HepG2 (cell line): Measurements from ENCODE around the gene TPD52L2. TPM values are rescaled to one million over a fixed set of nuclear protein-coding genes. Genes with fewer than 3 reads are reported as not detected.
A peak's percentile ranks its signal among the peaks of the same experiment; 100 is the strongest.

Source experiments
- FIP1L1 ChIP-seq: fragments of 200-400 bp; formaldehyde crosslinking; IDR thresholded peaks from 2 replicates; pipeline ENCODE4 v1.6.1; 2018; ENCODE audit warnings: low read depth, mild to moderate bottlenecking, low read length, moderate library complexity, borderline replicate concordance; ENCODE audit not compliant: insufficient read depth
- HDAC2 ChIP-seq: sonication (generic); formaldehyde crosslinking; IDR thresholded peaks from 2 replicates; pipeline ENCODE4 v1.4.0; 2020; ENCODE audit warnings: missing genetic modification reagents
- KMT2B ChIP-seq: IDR thresholded peaks from 2 replicates; pipeline ENCODE4 v1.6.1; 2016; ENCODE audit warnings: missing genetic modification reagents, missing compliant biosample characterization
- REXO4 ChIP-seq: sonication (generic); formaldehyde crosslinking; IDR thresholded peaks from 2 replicates; pipeline ENCODE4 v1.8.0; 2022; ENCODE audit warnings: missing genetic modification reagents, mild to moderate bottlenecking, borderline replicate concordance
- TBX3 ChIP-seq: fragments of 450-650 bp; IDR thresholded peaks from 2 replicates; pipeline ENCODE4 v1.6.1; 2017; ENCODE audit warnings: antibody characterized with exemption, mild to moderate bottlenecking, inconsistent platforms, borderline replicate concordance
- ZFP1 ChIP-seq: IDR thresholded peaks from 2 replicates; pipeline ENCODE4 v1.6.1; 2016
- ZNF326 ChIP-seq: sonication (generic); formaldehyde crosslinking; IDR thresholded peaks from 2 replicates; pipeline ENCODE4 v1.4.0; 2020; ENCODE audit warnings: missing genetic modification reagents, borderline replicate concordance
- ZNF335 ChIP-seq: sonication (generic); formaldehyde crosslinking; IDR thresholded peaks from 2 replicates; pipeline ENCODE4 v1.4.0; 2020; ENCODE audit warnings: missing genetic modification reagents
- polyA plus RNA-seq, 8 experiments: library from polyadenylated mRNA; depleted of rRNA in 3 of 8; stranded (reverse) in 7 of 8; unstranded in 1 of 8; fragments of >200 nt; fragmentation: Illumina TruSeq in 4 of 8; extraction: Trizol in 4 of 8; gene quantifications; 2 replicates each; pipeline versions ENCODE4 v1.2.1 to v1.2.3, GENCODE V29; 2011 to 2016; ENCODE audit warnings: low read depth in 4 of 8, missing spikeins in 1 of 8, mixed read lengths in 1 of 8; ENCODE audit not compliant: insufficient read depth in 1 of 8
- total RNA-seq, 5 experiments: library from RNA; depleted of rRNA; stranded (reverse); fragments of >200 nt; fragmentation: Illumina TruSeq; extraction: Trizol; gene quantifications; 2 replicates each; pipeline ENCODE4 v1.2.3, GENCODE V29; 2016; ENCODE audit warnings: low read depth in 1 of 5
- TF ChIP-seq, protein P1 (sequence below): sonication (generic); formaldehyde crosslinking; IDR thresholded peaks from 2 replicates; pipeline ENCODE4 v1.8.0; 2022; ENCODE audit warnings: mild to moderate bottlenecking, missing genetic modification reagents, borderline replicate concordance
- TF ChIP-seq, protein P2 (sequence below), 2 experiments: fragments of 450-650 bp in 1 of 2; sonication (generic) in 1 of 2; formaldehyde crosslinking in 1 of 2; IDR thresholded peaks; 2 replicates each; pipeline versions ENCODE4 v1.6.1 to v1.8.0; 2016 to 2022; ENCODE audit warnings: antibody characterized with exemption in 1 of 2, mild to moderate bottlenecking in 1 of 2, missing genetic modification reagents in 1 of 2
- TF ChIP-seq, protein P3 (sequence below): sonication (generic); formaldehyde crosslinking; IDR thresholded peaks from 2 replicates; pipeline ENCODE4 v1.4.0; 2020; ENCODE audit warnings: missing genetic modification reagents
- TF ChIP-seq, protein P4 (sequence below): sonication (generic); formaldehyde crosslinking; IDR thresholded peaks from 2 replicates; pipeline ENCODE4 v1.9.0; 2022; ENCODE audit warnings: low read depth, missing genetic modification reagents

Gene TPD52L2
- total and polyA plus RNA-seq, 2 of the 13 experiments (the other 11 are each of a cell fraction or from before 2014, with no cell fraction given) = 156 to 184 TPM

DNA sequence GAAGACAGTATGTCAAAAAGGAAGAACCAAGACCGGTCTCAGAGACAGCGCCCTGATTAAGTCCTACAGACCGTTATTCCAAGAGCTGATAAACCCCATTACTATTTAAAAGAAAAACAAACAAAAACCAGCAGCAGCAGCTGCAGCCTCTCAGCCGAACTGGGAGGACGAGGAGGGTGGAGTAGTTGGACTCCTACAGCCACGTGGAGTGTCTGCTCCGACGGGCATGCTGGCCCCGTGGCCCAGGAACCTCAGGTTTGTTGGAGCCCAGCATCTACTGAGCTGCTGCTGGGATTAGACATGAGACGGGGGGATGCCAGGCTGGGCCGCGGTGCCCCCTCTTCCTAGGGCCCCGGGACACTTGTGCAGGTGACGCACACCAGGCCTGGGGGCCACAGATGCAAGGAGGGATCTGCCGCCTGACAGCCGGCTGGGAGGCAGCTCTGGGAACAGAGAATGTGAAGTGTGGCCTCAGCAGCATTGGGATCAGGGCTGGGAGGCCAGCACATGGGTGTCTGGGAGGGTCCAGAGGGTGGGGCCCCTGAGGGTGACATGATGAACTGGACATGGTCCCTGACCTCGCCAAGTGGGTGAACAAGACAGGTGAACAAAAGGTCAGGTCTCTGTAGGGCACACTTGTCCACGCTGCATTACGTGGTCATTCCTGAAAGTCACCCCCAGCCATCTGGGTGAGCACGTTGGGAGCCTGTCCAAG is 31.1 kb upstream of the TPD52L2 start (continued):
- TF ChIP-seq, protein P1, sequence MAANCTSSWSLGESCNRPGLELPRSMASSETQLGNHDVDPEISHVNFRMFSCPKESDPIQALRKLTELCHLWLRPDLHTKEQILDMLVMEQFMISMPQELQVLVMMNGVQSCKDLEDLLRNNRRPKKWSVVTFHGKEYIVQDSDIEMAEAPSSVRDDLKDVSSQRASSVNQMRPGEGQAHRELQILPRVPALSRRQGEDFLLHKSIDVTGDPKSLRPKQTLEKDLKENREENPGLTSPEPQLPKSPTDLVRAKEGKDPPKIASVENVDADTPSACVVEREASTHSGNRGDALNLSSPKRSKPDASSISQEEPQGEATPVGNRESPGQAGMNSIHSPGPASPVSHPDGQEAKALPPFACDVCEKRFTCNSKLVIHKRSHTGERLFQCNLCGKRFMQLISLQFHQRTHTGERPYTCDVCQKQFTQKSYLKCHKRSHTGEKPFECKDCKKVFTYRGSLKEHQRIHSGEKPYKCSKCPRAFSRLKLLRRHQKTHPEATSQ (CRISPR knock-in tag) = no peak
- TF ChIP-seq, protein P2, sequence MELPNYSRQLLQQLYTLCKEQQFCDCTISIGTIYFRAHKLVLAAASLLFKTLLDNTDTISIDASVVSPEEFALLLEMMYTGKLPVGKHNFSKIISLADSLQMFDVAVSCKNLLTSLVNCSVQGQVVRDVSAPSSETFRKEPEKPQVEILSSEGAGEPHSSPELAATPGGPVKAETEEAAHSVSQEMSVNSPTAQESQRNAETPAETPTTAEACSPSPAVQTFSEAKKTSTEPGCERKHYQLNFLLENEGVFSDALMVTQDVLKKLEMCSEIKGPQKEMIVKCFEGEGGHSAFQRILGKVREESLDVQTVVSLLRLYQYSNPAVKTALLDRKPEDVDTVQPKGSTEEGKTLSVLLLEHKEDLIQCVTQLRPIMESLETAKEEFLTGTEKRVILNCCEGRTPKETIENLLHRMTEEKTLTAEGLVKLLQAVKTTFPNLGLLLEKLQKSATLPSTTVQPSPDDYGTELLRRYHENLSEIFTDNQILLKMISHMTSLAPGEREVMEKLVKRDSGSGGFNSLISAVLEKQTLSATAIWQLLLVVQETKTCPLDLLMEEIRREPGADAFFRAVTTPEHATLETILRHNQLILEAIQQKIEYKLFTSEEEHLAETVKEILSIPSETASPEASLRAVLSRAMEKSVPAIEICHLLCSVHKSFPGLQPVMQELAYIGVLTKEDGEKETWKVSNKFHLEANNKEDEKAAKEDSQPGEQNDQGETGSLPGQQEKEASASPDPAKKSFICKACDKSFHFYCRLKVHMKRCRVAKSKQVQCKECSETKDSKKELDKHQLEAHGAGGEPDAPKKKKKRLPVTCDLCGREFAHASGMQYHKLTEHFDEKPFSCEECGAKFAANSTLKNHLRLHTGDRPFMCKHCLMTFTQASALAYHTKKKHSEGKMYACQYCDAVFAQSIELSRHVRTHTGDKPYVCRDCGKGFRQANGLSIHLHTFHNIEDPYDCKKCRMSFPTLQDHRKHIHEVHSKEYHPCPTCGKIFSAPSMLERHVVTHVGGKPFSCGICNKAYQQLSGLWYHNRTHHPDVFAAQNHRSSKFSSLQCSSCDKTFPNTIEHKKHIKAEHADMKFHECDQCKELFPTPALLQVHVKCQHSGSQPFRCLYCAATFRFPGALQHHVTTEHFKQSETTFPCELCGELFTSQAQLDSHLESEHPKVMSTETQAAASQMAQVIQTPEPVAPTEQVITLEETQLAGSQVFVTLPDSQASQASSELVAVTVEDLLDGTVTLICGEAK (IDR thresholded peaks at IDR 0.05) = no peak
- TF ChIP-seq, protein P2 (CRISPR knock-in tag; IDR thresholded peaks at IDR 0.05) = no peak
- TF ChIP-seq KMT2B (CRISPR knock-in tag) = no peak
- 0 out of 2 replicates have a peak, but pooled peaks have one; percentile 15 for TF ChIP-seq HDAC2 (CRISPR knock-in tag)
- no peak for TF ChIP-seq ZFP1 (CRISPR knock-in tag)
- TF ChIP-seq, protein P3, sequence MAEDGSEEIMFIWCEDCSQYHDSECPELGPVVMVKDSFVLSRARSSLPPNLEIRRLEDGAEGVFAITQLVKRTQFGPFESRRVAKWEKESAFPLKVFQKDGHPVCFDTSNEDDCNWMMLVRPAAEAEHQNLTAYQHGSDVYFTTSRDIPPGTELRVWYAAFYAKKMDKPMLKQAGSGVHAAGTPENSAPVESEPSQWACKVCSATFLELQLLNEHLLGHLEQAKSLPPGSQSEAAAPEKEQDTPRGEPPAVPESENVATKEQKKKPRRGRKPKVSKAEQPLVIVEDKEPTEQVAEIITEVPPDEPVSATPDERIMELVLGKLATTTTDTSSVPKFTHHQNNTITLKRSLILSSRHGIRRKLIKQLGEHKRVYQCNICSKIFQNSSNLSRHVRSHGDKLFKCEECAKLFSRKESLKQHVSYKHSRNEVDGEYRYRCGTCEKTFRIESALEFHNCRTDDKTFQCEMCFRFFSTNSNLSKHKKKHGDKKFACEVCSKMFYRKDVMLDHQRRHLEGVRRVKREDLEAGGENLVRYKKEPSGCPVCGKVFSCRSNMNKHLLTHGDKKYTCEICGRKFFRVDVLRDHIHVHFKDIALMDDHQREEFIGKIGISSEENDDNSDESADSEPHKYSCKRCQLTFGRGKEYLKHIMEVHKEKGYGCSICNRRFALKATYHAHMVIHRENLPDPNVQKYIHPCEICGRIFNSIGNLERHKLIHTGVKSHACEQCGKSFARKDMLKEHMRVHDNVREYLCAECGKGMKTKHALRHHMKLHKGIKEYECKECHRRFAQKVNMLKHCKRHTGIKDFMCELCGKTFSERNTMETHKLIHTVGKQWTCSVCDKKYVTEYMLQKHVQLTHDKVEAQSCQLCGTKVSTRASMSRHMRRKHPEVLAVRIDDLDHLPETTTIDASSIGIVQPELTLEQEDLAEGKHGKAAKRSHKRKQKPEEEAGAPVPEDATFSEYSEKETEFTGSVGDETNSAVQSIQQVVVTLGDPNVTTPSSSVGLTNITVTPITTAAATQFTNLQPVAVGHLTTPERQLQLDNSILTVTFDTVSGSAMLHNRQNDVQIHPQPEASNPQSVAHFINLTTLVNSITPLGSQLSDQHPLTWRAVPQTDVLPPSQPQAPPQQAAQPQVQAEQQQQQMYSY (CRISPR knock-in tag) = no peak
- TF ChIP-seq ZNF326 (CRISPR knock-in tag) = no peak
- TF ChIP-seq TBX3 = no peak
- no peak for TF ChIP-seq FIP1L1
- 0 out of 2 replicates have a peak, but pooled peaks have one; percentile 17 for TF ChIP-seq ZNF335 (CRISPR knock-in tag)
- TF ChIP-seq, protein P4, sequence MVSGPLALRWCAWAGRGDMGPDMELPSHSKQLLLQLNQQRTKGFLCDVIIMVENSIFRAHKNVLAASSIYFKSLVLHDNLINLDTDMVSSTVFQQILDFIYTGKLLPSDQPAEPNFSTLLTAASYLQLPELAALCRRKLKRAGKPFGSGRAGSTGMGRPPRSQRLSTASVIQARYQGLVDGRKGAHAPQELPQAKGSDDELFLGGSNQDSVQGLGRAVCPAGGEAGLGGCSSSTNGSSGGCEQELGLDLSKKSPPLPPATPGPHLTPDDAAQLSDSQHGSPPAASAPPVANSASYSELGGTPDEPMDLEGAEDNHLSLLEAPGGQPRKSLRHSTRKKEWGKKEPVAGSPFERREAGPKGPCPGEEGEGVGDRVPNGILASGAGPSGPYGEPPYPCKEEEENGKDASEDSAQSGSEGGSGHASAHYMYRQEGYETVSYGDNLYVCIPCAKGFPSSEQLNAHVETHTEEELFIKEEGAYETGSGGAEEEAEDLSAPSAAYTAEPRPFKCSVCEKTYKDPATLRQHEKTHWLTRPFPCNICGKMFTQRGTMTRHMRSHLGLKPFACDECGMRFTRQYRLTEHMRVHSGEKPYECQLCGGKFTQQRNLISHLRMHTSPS (CRISPR knock-in tag) = no peak
- TF ChIP-seq REXO4 (CRISPR knock-in tag) = 0 out of 2 replicates have a peak, but pooled peaks have one; percentile 40
